ENCODE measurements around the gene PLIN1.

Gene PLIN1

GRCh38 chr15:89625716-89626115 is 53.5 kb downstream of the PLIN1 start:
- DNase-seq: no peak

GRCh38 chr15:89623165-89623564 is 56.0 kb downstream of the PLIN1 start:
- no peak for DNase-seq

GRCh38 chr15:89621547-89621946 is 57.6 kb downstream of the PLIN1 start:
- no peak for DNase-seq

DNA sequence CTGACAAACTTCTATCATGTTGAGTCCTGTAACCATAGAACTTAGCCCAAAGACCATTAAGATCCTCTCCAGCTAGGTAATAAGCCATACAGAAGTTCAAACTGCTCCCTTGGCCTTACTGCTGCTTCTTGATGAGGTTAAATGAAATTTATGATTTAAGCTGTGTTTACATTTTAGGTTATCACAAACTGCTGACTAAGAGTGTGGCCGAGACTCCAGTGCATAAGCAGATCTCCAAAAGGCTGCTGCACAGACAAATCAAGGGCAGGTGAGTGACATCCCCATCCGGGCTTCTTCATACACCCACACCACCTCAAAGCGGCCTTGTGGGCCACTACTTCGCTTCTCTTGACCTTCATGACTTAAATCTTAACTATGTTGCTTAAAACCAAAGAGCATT is 62.9 kb downstream of the PLIN1 start:
- DNase-seq: no peak

GRCh38 chr15:89615135-89615534 is 64.0 kb downstream of the PLIN1 start:
- no peak for DNase-seq

Measured in NCI-H524 (cell line).